ENCODE results near the gene CAPN8.

The CAPN8 gene

GRCh38 chr1:223709598-223709997 lies 44.1 kb upstream of the CAPN8 start:
- no peak overlapping the region for H3K4me3 ChIP-seq (ENCODE audit: low read depth, low read length, poor library complexity, severe bottlenecking)
- no peaks in the 10 kb centered on the region for H3K9me2 ChIP-seq (ENCODE audit: low read depth, low read length)
- no peaks in the 10 kb centered on the region for H3F3A ChIP-seq (ENCODE audit: insufficient read depth, low read length)
- no peak overlapping the region for H3K9ac ChIP-seq (ENCODE audit: low read length)
- H2AFZ ChIP-seq (ENCODE audit: low read length), result no peak overlapping the region
- no peaks in the 10 kb centered on the region for H3K79me2 ChIP-seq (ENCODE audit: insufficient read depth, low read length)
- TF ChIP-seq EZH2 (IDR thresholded peaks at IDR 0.05; ENCODE audit: borderline replicate concordance, low read length), result no peak
- TF ChIP-seq CTCF (IDR thresholded peaks at IDR 0.05; ENCODE audit: low read length), result no peak
- no peaks in the 10 kb centered on the region for H3K36me3 ChIP-seq (ENCODE audit: insufficient read depth, low read length)
- H3K9me3 ChIP-seq (ENCODE audit: low read length), result no peaks in the 10 kb centered on the region
- no peaks in the 10 kb centered on the region for H4K20me1 ChIP-seq (ENCODE audit: insufficient read depth, low read length)
- H3K27me3 ChIP-seq (ENCODE audit: insufficient read depth, low read length), result 0 out of 2 replicates have a peak, but pooled peaks cover 4% of the 10 kb centered on the region
- no peak overlapping the region for H3K4me2 ChIP-seq (ENCODE audit: low read length)
- no peaks in the 10 kb centered on the region for H3K4me1 ChIP-seq (ENCODE audit: insufficient read depth, low read length, severe bottlenecking)
- no peak overlapping the region for H3K27ac ChIP-seq (ENCODE audit: low read depth, low read length, poor library complexity, severe bottlenecking)

GRCh38 chr1:223708651-223709268 lies 43.3 kb upstream of the CAPN8 start:
- no peaks in the 10 kb centered on the region for H3K79me2 ChIP-seq (ENCODE audit: insufficient read depth, low read length)
- no peaks in the 10 kb centered on the region for H3K9me3 ChIP-seq (ENCODE audit: low read length)
- H3K36me3 ChIP-seq (ENCODE audit: insufficient read depth, low read length), result no peaks in the 10 kb centered on the region
- H2AFZ ChIP-seq (ENCODE audit: low read length), result no peak overlapping the region
- H3K27ac ChIP-seq (ENCODE audit: low read depth, low read length, poor library complexity, severe bottlenecking), result no peak overlapping the region
- no peak overlapping the region for H3K4me2 ChIP-seq (ENCODE audit: low read length)
- H4K20me1 ChIP-seq (ENCODE audit: insufficient read depth, low read length), result no peaks in the 10 kb centered on the region
- H3K4me3 ChIP-seq (ENCODE audit: low read depth, low read length, poor library complexity, severe bottlenecking), result no peak overlapping the region
- 0 out of 2 replicates have a peak, but pooled peaks cover 4% of the 10 kb centered on the region for H3K27me3 ChIP-seq (ENCODE audit: insufficient read depth, low read length)
- no peak overlapping the region for H3K9ac ChIP-seq (ENCODE audit: low read length)
- no peaks in the 10 kb centered on the region for H3F3A ChIP-seq (ENCODE audit: insufficient read depth, low read length)
- no peaks in the 10 kb centered on the region for H3K9me2 ChIP-seq (ENCODE audit: low read depth, low read length)
- no peaks in the 10 kb centered on the region for H3K4me1 ChIP-seq (ENCODE audit: insufficient read depth, low read length, severe bottlenecking)
- TF ChIP-seq CTCF (IDR thresholded peaks at IDR 0.05; ENCODE audit: low read length), result no peak
- no peak for TF ChIP-seq EZH2 (IDR thresholded peaks at IDR 0.05; ENCODE audit: borderline replicate concordance, low read length)

GRCh38 chr1:223708001-223708359 lies 42.5 kb upstream of the CAPN8 start:
- H3F3A ChIP-seq (ENCODE audit: insufficient read depth, low read length), result no peaks in the 10 kb centered on the region
- H3K79me2 ChIP-seq (ENCODE audit: insufficient read depth, low read length), result no peaks in the 10 kb centered on the region
- no peak overlapping the region for H2AFZ ChIP-seq (ENCODE audit: low read length)
- H3K36me3 ChIP-seq (ENCODE audit: insufficient read depth, low read length), result no peaks in the 10 kb centered on the region
- H4K20me1 ChIP-seq (ENCODE audit: insufficient read depth, low read length), result no peaks in the 10 kb centered on the region
- no peaks in the 10 kb centered on the region for H3K9me2 ChIP-seq (ENCODE audit: low read depth, low read length)
- no peak overlapping the region for H3K4me2 ChIP-seq (ENCODE audit: low read length)
- H3K27ac ChIP-seq (ENCODE audit: low read depth, low read length, poor library complexity, severe bottlenecking), result no peak overlapping the region
- 0 out of 2 replicates have a peak, but pooled peaks cover 4% of the 10 kb centered on the region for H3K27me3 ChIP-seq (ENCODE audit: insufficient read depth, low read length)
- H3K4me1 ChIP-seq (ENCODE audit: insufficient read depth, low read length, severe bottlenecking), result no peaks in the 10 kb centered on the region
- no peak for TF ChIP-seq CTCF (IDR thresholded peaks at IDR 0.05; ENCODE audit: low read length)
- TF ChIP-seq EZH2 (IDR thresholded peaks at IDR 0.05; ENCODE audit: borderline replicate concordance, low read length), result no peak
- no peaks in the 10 kb centered on the region for H3K9me3 ChIP-seq (ENCODE audit: low read length)
- no peak overlapping the region for H3K4me3 ChIP-seq (ENCODE audit: low read depth, low read length, poor library complexity, severe bottlenecking)
- H3K9ac ChIP-seq (ENCODE audit: low read length), result no peak overlapping the region

Data from OCI-LY1 (cell line).